Activated T-helper 17 cell treated with anti-CD3 and anti-CD28 coated beads, Interleukin-2, amount 50 U/mL, for 72 hours (primary cell): ENCODE data around the gene BIRC5. TPM values are rescaled to one million over a fixed set of nuclear protein-coding genes. Genes with fewer than 3 reads are reported as not detected.
A peak's percentile ranks its signal among the peaks of the same experiment; 100 is the strongest.

ENCODE experiments used
- ATAC-seq: fragments of 150-1000 bp; cut with Tn5 transposase; replicated peaks from 2 replicates; pipeline ENCODE4 v1.10.0; 2021; ENCODE audit warnings: mild to moderate bottlenecking, moderate library complexity
- H3K27ac Mint-ChIP-seq: one replicate; pipeline ENCODE4 v1.8.0; 2022; ENCODE audit warnings: mixed read lengths
- H3K27me3 Mint-ChIP-seq: one replicate; pipeline ENCODE4 v1.8.0; 2022; ENCODE audit warnings: mixed read lengths
- H3K36me3 Mint-ChIP-seq: one replicate; pipeline ENCODE4 v1.8.0; 2022; ENCODE audit warnings: low read depth, mild to moderate bottlenecking, mixed read lengths
- H3K4me1 Mint-ChIP-seq: one replicate; pipeline ENCODE4 v1.8.0; 2022; ENCODE audit warnings: mixed read lengths
- H3K4me3 Mint-ChIP-seq: one replicate; pipeline ENCODE4 v1.8.0; 2022; ENCODE audit warnings: mild to moderate bottlenecking, mixed read lengths
- H3K9me3 Mint-ChIP-seq: one replicate; pipeline ENCODE4 v1.8.0; 2022; ENCODE audit warnings: mixed read lengths
- total RNA-seq, 2 donors: library from RNA; stranded (reverse); gene quantifications; one replicate each; pipeline ENCODE4 v1.2.3, GENCODE V29; 2022

The BIRC5 gene
- total RNA-seq, 2 donors from 2014 or later: 68.6 to 104 TPM

- Mint-ChIP-seq H3K4me1 (no peaks in the 10 kb centered on the region), H3K36me3 (no peaks in the 10 kb centered on the region), H3K4me3 (peak overlapping the region; percentile 17), H3K27ac (no peak overlapping the region), H3K27me3 (peaks cover 3% of the 10 kb centered on the region), H3K9me3 (no peaks in the 10 kb centered on the region)
- no peak for ATAC-seq
Observed at GRCh38 chr17:78271419-78272170, 57.5 kb downstream of the BIRC5 start.

- H3K27ac Mint-ChIP-seq: no peak overlapping the region
Observed at GRCh38 chr17:78272181-78272913, 58.3 kb downstream of the BIRC5 start.

GRCh38 chr17:78272914-78273258, 58.8 kb downstream of the BIRC5 start:
- peak overlapping the region; percentile 10 for H3K4me3 Mint-ChIP-seq
- H3K4me1 Mint-ChIP-seq: no peaks in the 10 kb centered on the region
- ATAC-seq: no peak
- H3K36me3 Mint-ChIP-seq: no peaks in the 10 kb centered on the region
- peaks cover 3% of the 10 kb centered on the region for H3K27me3 Mint-ChIP-seq
- no peak overlapping the region for H3K27ac Mint-ChIP-seq
- H3K9me3 Mint-ChIP-seq: no peaks in the 10 kb centered on the region

More at GRCh38 chr17:78272181-78272913, 58.3 kb downstream of the BIRC5 start:
- Mint-ChIP-seq H3K27me3 (peaks cover 3% of the 10 kb centered on the region), H3K36me3 (no peaks in the 10 kb centered on the region), H3K9me3 (no peaks in the 10 kb centered on the region), H3K4me3 (peak overlapping the region; percentile 17), H3K4me1 (no peaks in the 10 kb centered on the region)
- peak; percentile 98 for ATAC-seq

GRCh38 chr17:78273813-78274212, 59.8 kb downstream of the BIRC5 start:
- Mint-ChIP-seq H3K36me3 (no peaks in the 10 kb centered on the region), H3K27me3 (peaks cover 3% of the 10 kb centered on the region), H3K9me3 (no peaks in the 10 kb centered on the region), H3K4me3 (no peak overlapping the region), H3K27ac (no peak overlapping the region), H3K4me1 (no peaks in the 10 kb centered on the region)
- no peak for ATAC-seq

Other genes starting within 250 kb of the BIRC5 start
- gene TMC6, start 85.5 kb upstream of the BIRC5 start, total RNA-seq: 100 to 1,000 TPM; 165 to 351 TPM
- gene TMC8, start 83.5 kb upstream of the BIRC5 start, total RNA-seq: 100 to 1,000 TPM; 126 to 250 TPM
- under 1 TPM; 0.67 to 0.82 TPM for gene C17orf99, start 67.9 kb upstream of the BIRC5 start, total RNA-seq
- gene SYNGR2, start 45.7 kb upstream of the BIRC5 start, total RNA-seq: 100 to 1,000 TPM in 1 of 2 donors, 10 to 100 TPM in 1; 90.4 to 118 TPM
- gene TK1, start 27.2 kb upstream of the BIRC5 start, total RNA-seq: 100 to 1,000 TPM; 149 to 181 TPM
- gene AFMID, start 26.9 kb upstream of the BIRC5 start, total RNA-seq: 10 to 100 TPM; 44.2 to 59.4 TPM
- gene TMEM235, start 17.4 kb downstream of the BIRC5 start, total RNA-seq: not detected
- gene SOCS3, start 145.8 kb downstream of the BIRC5 start, total RNA-seq: 100 to 1,000 TPM; 129 to 175 TPM
- 100 to 1,000 TPM in 1 of 2 donors, 10 to 100 TPM in 1; 76.1 to 101 TPM for gene PGS1, start 164.4 kb downstream of the BIRC5 start, total RNA-seq